WTC11 (cell line): ENCODE data around the gene LTA4H. TPM values are rescaled to one million over a fixed set of nuclear protein-coding genes. Genes with fewer than 3 reads are reported as not detected.

ENCODE experiments used
- ATAC-seq: fragments of 200-7000 bp; cut with Tn5 transposase; 2 replicates; pipeline ENCODE4 v1.10.0; 2021; ENCODE audit warnings: mild to moderate bottlenecking, moderate library complexity
- CTCF ChIA-PET: fragments of 300-600 bp; sonication (Branson Sonifier 250); formaldehyde crosslinking; loops from one replicate; lab custom pipeline; 2021; ENCODE audit warnings: antibody characterized with exemption; lab: Charles Lee
- POLR2A ChIA-PET: fragments of 350-600 bp; sonication (Branson Sonifier 250); formaldehyde crosslinking; loops from one replicate; lab custom pipeline; 2021; ENCODE audit warnings: antibody characterized with exemption; lab: Charles Lee
- DNase-seq: peaks from one replicate; pipeline ENCODE4 v3.0.0; 2021; ENCODE audit warnings: low spot score
- H3K27ac Mint-ChIP-seq: 2 replicates; pipeline ENCODE4 v1.8.0; 2021; ENCODE audit warnings: mixed read lengths
- H3K27me3 Mint-ChIP-seq: 2 replicates; pipeline ENCODE4 v1.8.0; 2021; ENCODE audit warnings: low read depth, mild to moderate bottlenecking, moderate library complexity, mixed read lengths
- H3K36me3 Mint-ChIP-seq: 2 replicates; pipeline ENCODE4 v1.8.0; 2021; ENCODE audit warnings: mixed read lengths
- H3K4me1 Mint-ChIP-seq: 2 replicates; pipeline ENCODE4 v1.8.0; 2022; ENCODE audit warnings: mixed read lengths
- H3K4me3 Mint-ChIP-seq: 2 replicates; pipeline ENCODE4 v1.8.0; 2021; ENCODE audit warnings: mild to moderate bottlenecking, moderate library complexity, mixed read lengths
- H3K9me3 Mint-ChIP-seq: 2 replicates; pipeline ENCODE4 v1.8.0; 2021; ENCODE audit warnings: mixed read lengths
- NR1H2 ChIP-seq: sonication (generic); formaldehyde crosslinking; IDR thresholded peaks from 2 replicates; pipeline ENCODE4 v1.9.0; 2021; ENCODE audit warnings: mild to moderate bottlenecking, moderate library complexity, missing genetic modification reagents
- RELA ChIP-seq: sonication (generic); formaldehyde crosslinking; IDR thresholded peaks from 2 replicates; pipeline ENCODE4 v1.8.1; 2022; ENCODE audit warnings: missing genetic modification reagents, mild to moderate bottlenecking, borderline replicate concordance
- TCF7 ChIP-seq: sonication (generic); formaldehyde crosslinking; IDR thresholded peaks from 2 replicates; pipeline ENCODE4 v1.8.0; 2022; ENCODE audit warnings: mild to moderate bottlenecking, low read depth, missing genetic modification reagents, moderate library complexity
- ZNF138 ChIP-seq: sonication (generic); formaldehyde crosslinking; conservative IDR thresholded peaks from 2 replicates; pipeline ENCODE4 v1.8.1; 2022; ENCODE audit warnings: mild to moderate bottlenecking, moderate library complexity, missing genetic modification reagents
- ZNF219 ChIP-seq: sonication (generic); formaldehyde crosslinking; IDR thresholded peaks from 2 replicates; pipeline ENCODE4 v1.8.0; 2023; ENCODE audit warnings: missing genetic modification reagents, mild to moderate bottlenecking, borderline replicate concordance
- ZNF423 ChIP-seq: fragments of 250-450 bp; sonication (Bioruptor Pico); IDR thresholded peaks from 2 replicates; pipeline ENCODE4 v2.1.2; 2022; ENCODE audit warnings: mild to moderate bottlenecking, moderate library complexity
- total RNA-seq: library from RNA; stranded (reverse); gene quantifications from 3 replicates; pipeline ENCODE4 v1.2.3, GENCODE V29; 2021
- TF ChIP-seq, protein P1 (sequence below): sonication (generic); formaldehyde crosslinking; IDR thresholded peaks from 2 replicates; pipeline ENCODE4 v1.8.0; 2022; ENCODE audit warnings: mild to moderate bottlenecking, missing genetic modification reagents
- TF ChIP-seq, protein P2 (sequence below): sonication (generic); formaldehyde crosslinking; conservative IDR thresholded peaks from 2 replicates; pipeline ENCODE4 v1.8.1; 2022; ENCODE audit warnings: mild to moderate bottlenecking, missing genetic modification reagents
- TF ChIP-seq, protein P3 (sequence below): sonication (generic); formaldehyde crosslinking; IDR thresholded peaks from 2 replicates; pipeline ENCODE4 v1.8.1; 2022; ENCODE audit warnings: mild to moderate bottlenecking, moderate library complexity, missing genetic modification reagents
- TF ChIP-seq, protein P4 (sequence below): sonication (generic); formaldehyde crosslinking; IDR thresholded peaks from 2 replicates; pipeline ENCODE4 v1.8.0; 2023; ENCODE audit warnings: mild to moderate bottlenecking, missing genetic modification reagents
- TF ChIP-seq, protein P5 (sequence below): sonication (generic); formaldehyde crosslinking; IDR thresholded peaks from 2 replicates; pipeline ENCODE4 v1.8.0; 2022; ENCODE audit warnings: mild to moderate bottlenecking, missing genetic modification reagents
- TF ChIP-seq, protein P6 (sequence below): sonication (generic); formaldehyde crosslinking; IDR thresholded peaks from 2 replicates; pipeline ENCODE4 v1.8.1; 2023; ENCODE audit warnings: mild to moderate bottlenecking, moderate library complexity, missing genetic modification reagents
- TF ChIP-seq, protein P7 (sequence below): sonication (generic); formaldehyde crosslinking; conservative IDR thresholded peaks from 2 replicates; pipeline ENCODE4 v1.8.1; 2023; ENCODE audit warnings: mild to moderate bottlenecking, low read depth, missing genetic modification reagents, moderate library complexity

LTA4H gene
- total RNA-seq, 1 experiment from 2014 or later, result 134 TPM

DNA sequence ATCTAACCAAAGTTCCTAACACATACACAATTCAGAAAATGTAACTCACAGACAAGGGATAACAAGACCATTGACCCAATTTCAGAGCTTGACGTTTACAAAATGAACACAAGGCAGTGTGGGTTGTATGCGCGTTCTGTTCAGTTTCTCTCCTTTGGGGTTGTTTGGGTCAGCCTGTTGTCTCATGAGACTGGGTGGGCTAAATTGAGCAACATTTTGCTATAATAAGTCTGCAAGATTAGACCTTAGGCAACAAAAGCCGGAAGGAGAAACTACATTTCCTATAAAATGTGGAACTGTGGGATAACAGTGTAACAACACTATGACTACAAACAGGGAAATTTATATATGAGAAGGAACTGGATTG, 18.8 kb upstream of the LTA4H start (continued):
- no peak for TF ChIP-seq TCF7 (CRISPR knock-in tag)
- TF ChIP-seq, all 79 proteins: peak for 0

DNA sequence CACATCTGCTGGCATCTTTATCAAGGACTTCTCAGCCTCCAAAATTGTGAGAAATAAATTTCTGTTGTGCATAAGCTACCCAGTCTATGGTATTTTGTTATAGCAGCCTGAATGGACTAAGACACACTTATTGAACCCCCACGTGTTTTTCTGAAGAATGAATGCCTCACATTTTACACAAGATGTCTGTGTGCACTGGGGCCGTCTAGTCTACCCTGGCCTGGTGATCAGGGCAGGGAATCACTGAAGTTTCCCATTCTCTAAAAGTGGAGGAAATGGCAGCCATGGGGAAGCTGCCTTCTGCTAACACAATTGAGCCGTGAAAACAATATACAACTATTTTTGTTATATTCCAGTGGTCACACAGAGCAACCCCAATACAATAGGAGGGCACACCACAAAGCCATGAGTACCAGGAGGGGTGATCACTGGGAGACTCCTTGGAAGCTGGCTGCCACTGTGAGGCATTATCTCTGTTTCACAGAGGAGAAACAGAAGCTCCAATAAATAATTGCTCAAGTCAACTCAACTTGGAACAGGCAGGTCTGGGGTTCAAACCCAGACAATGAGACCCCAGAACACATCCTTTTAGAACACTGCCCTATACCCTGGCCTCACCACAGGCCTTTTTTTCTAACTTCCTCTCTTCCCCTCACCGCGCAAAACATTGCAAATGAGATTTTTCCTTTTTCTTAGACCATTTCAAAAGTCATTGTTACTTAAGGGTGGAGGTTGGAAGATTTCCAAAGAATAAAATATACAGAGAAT, 18.3 kb upstream of the LTA4H start:
- CTCF ChIA-PET, result no interaction called here
- H3K4me3 Mint-ChIP-seq, result no peak overlapping the region
- ATAC-seq, result no peak
- TF ChIP-seq, protein P1, sequence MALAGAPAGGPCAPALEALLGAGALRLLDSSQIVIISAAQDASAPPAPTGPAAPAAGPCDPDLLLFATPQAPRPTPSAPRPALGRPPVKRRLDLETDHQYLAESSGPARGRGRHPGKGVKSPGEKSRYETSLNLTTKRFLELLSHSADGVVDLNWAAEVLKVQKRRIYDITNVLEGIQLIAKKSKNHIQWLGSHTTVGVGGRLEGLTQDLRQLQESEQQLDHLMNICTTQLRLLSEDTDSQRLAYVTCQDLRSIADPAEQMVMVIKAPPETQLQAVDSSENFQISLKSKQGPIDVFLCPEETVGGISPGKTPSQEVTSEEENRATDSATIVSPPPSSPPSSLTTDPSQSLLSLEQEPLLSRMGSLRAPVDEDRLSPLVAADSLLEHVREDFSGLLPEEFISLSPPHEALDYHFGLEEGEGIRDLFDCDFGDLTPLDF, result no peak
- no peak for TF ChIP-seq ZNF219 (CRISPR knock-in tag)
- TF ChIP-seq, protein P2, sequence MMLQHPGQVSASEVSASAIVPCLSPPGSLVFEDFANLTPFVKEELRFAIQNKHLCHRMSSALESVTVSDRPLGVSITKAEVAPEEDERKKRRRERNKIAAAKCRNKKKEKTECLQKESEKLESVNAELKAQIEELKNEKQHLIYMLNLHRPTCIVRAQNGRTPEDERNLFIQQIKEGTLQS (CRISPR knock-in tag), result no peak
- TF ChIP-seq, protein P3, sequence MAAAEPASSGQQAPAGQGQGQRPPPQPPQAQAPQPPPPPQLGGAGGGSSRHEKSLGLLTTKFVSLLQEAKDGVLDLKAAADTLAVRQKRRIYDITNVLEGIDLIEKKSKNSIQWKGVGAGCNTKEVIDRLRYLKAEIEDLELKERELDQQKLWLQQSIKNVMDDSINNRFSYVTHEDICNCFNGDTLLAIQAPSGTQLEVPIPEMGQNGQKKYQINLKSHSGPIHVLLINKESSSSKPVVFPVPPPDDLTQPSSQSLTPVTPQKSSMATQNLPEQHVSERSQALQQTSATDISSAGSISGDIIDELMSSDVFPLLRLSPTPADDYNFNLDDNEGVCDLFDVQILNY (CRISPR knock-in tag), result no peak
- TF ChIP-seq RELA (CRISPR knock-in tag), result no peak
- TF ChIP-seq, protein P4, sequence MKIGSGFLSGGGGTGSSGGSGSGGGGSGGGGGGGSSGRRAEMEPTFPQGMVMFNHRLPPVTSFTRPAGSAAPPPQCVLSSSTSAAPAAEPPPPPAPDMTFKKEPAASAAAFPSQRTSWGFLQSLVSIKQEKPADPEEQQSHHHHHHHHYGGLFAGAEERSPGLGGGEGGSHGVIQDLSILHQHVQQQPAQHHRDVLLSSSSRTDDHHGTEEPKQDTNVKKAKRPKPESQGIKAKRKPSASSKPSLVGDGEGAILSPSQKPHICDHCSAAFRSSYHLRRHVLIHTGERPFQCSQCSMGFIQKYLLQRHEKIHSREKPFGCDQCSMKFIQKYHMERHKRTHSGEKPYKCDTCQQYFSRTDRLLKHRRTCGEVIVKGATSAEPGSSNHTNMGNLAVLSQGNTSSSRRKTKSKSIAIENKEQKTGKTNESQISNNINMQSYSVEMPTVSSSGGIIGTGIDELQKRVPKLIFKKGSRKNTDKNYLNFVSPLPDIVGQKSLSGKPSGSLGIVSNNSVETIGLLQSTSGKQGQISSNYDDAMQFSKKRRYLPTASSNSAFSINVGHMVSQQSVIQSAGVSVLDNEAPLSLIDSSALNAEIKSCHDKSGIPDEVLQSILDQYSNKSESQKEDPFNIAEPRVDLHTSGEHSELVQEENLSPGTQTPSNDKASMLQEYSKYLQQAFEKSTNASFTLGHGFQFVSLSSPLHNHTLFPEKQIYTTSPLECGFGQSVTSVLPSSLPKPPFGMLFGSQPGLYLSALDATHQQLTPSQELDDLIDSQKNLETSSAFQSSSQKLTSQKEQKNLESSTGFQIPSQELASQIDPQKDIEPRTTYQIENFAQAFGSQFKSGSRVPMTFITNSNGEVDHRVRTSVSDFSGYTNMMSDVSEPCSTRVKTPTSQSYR (CRISPR knock-in tag), result no peak
- POLR2A ChIA-PET, result no interaction called here
- no peak for DNase-seq
- H3K36me3 Mint-ChIP-seq, result 0 out of 2 replicates have a peak, but pooled peaks cover 2% of the 10 kb centered on the region
- no peaks in the 10 kb centered on the region for H3K4me1 Mint-ChIP-seq
- H3K27ac Mint-ChIP-seq, result no peak overlapping the region
- no peaks in the 10 kb centered on the region; the same call in 1 of the 2 replicates for H3K27me3 Mint-ChIP-seq
- peaks cover 45% of the 10 kb centered on the region for H3K9me3 Mint-ChIP-seq

DNA sequence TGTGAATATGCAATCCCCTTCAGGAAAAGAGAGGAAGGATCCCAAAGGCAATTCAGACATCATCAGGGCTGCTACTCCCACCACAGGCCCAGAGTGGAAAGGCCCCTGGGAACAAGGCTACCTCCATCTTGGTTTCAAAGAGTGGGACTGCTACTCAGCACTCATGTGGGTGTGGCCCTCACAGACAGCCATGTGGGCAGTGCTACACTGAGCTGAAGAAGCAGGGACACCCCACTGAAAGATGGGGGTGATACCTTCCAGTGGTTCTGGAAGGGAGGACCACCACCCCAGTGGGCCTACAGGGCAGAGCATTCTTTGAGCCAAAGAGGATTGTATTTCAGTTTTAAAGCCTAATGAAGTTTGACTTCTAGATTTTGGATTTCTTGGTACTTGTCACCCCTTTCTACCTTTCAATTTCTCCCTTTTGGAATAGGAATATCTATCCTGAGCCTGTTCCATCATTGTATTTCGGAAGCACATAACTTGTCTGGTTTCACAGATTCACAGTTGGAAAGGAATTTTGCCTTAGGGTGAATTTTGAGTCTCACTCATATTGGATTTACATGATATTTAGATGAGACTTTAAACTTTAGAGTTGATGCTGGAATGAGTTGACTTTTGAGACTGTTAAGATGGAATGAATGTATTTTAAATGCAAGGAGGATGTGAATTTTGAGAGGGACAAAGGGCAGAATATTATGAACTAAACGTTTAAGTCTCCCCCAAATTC, 16.5 kb upstream of the LTA4H start:
- POLR2A ChIA-PET, result no interaction called here
- Mint-ChIP-seq H3K27me3 (no peaks in the 10 kb centered on the region; the same call in 1 of the 2 replicates), H3K36me3 (0 out of 2 replicates have a peak, but pooled peaks cover 2% of the 10 kb centered on the region), H3K9me3 (peaks cover 40% of the 10 kb centered on the region)
- CTCF ChIA-PET, result no interaction called here
- TF ChIP-seq, protein P5, sequence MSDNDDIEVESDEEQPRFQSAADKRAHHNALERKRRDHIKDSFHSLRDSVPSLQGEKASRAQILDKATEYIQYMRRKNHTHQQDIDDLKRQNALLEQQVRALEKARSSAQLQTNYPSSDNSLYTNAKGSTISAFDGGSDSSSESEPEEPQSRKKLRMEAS (CRISPR knock-in tag), result no peak
- TF ChIP-seq NR1H2 (CRISPR knock-in tag) (no peak), ZNF423 (no peak), ZNF138 (no peak)
- TF ChIP-seq, protein P6, sequence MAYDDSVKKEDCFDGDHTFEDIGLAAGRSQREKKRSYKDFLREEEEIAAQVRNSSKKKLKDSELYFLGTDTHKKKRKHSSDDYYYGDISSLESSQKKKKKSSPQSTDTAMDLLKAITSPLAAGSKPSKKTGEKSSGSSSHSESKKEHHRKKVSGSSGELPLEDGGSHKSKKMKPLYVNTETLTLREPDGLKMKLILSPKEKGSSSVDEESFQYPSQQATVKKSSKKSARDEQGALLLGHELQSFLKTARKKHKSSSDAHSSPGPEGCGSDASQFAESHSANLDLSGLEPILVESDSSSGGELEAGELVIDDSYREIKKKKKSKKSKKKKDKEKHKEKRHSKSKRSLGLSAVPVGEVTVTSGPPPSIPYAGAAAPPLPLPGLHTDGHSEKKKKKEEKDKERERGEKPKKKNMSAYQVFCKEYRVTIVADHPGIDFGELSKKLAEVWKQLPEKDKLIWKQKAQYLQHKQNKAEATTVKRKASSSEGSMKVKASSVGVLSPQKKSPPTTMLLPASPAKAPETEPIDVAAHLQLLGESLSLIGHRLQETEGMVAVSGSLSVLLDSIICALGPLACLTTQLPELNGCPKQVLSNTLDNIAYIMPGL (CRISPR knock-in tag), result no peak
- TF ChIP-seq, protein P7, sequence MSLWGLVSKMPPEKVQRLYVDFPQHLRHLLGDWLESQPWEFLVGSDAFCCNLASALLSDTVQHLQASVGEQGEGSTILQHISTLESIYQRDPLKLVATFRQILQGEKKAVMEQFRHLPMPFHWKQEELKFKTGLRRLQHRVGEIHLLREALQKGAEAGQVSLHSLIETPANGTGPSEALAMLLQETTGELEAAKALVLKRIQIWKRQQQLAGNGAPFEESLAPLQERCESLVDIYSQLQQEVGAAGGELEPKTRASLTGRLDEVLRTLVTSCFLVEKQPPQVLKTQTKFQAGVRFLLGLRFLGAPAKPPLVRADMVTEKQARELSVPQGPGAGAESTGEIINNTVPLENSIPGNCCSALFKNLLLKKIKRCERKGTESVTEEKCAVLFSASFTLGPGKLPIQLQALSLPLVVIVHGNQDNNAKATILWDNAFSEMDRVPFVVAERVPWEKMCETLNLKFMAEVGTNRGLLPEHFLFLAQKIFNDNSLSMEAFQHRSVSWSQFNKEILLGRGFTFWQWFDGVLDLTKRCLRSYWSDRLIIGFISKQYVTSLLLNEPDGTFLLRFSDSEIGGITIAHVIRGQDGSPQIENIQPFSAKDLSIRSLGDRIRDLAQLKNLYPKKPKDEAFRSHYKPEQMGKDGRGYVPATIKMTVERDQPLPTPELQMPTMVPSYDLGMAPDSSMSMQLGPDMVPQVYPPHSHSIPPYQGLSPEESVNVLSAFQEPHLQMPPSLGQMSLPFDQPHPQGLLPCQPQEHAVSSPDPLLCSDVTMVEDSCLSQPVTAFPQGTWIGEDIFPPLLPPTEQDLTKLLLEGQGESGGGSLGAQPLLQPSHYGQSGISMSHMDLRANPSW (CRISPR knock-in tag), result no peak
- TF ChIP-seq, all 79 proteins: peak for 0
- Mint-ChIP-seq H3K4me1 (peaks cover 1% of the 10 kb centered on the region; the same call in 1 of the 2 replicates), H3K4me3 (no peak overlapping the region), H3K27ac (no peak overlapping the region)
- DNase-seq (no peak), ATAC-seq (no peak)
